Panc1 (cell line): Measurements from ENCODE around the gene ZNF480. TPM values are rescaled to one million over a fixed set of nuclear protein-coding genes. Genes with fewer than 3 reads are reported as not detected.

Source experiments
- ATAC-seq: fragments of 200-7000 bp; cut with Tn5 transposase; 2 replicates; pipeline ENCODE4 v1.9.1; 2020; ENCODE audit warnings: mild to moderate bottlenecking, moderate library complexity
- BruUV-seq: library from RNA; stranded (reverse); fragments of 400-500 nt; replicated peaks from 2 replicates; lab custom pipeline; 2021; lab: Mats Ljungman, UMichigan
- CTCF ChIA-PET: fragments of 300-600 bp; sonication (Branson Sonifier 250); formaldehyde crosslinking; loops from one replicate; lab custom pipeline; 2022; ENCODE audit warnings: antibody characterized with exemption; lab: Charles Lee
- POLR2A ChIA-PET: fragments of 300-600 bp; sonication (Branson Sonifier 250); formaldehyde crosslinking; loops from one replicate; lab custom pipeline; 2022; ENCODE audit warnings: antibody characterized with exemption; lab: Charles Lee
- DNase-seq: peaks from one replicate; pipeline ENCODE4 v3.0.0-alpha.2; 2010; ENCODE audit warnings: low read depth, low spot score
- H3K27ac ChIP-seq: 2 replicates; pipeline ENCODE4 v1.5.1; 2011; ENCODE audit warnings: mild to moderate bottlenecking, low read length, inconsistent platforms
- H3K27me3 ChIP-seq: fragments of 200-500 bp; sonication (Bioruptor generic); 2 replicates; pipeline ENCODE4 v1.6.0; 2014; ENCODE audit warnings: low read length, inconsistent platforms; ENCODE audit not compliant: control insufficient read depth, insufficient read depth
- H3K36me3 ChIP-seq: fragments of 200-500 bp; sonication (Bioruptor generic); 2 replicates; pipeline ENCODE4 v1.5.1; 2014; ENCODE audit warnings: inconsistent platforms, mild to moderate bottlenecking, low read length, moderate library complexity; ENCODE audit not compliant: control insufficient read depth, insufficient read depth
- H3K4me1 ChIP-seq: 2 replicates; pipeline ENCODE4 v1.5.1; 2011; ENCODE audit warnings: inconsistent platforms, mild to moderate bottlenecking, low read length, moderate library complexity; ENCODE audit not compliant: control insufficient read depth, insufficient read depth
- H3K4me3 ChIP-seq, 2 experiments: 2 replicates each; pipeline ENCODE4 v1.5.1; 2011 to 2012; ENCODE audit warnings: low read depth in 2 of 2, low read length in 2 of 2, mild to moderate bottlenecking in 2 of 2, inconsistent platforms in 1 of 2, moderate library complexity in 1 of 2
- H3K9me3 ChIP-seq: fragments of 200-500 bp; sonication (Bioruptor generic); 2 replicates; pipeline ENCODE4 v1.5.1; 2014; ENCODE audit warnings: low read depth, mild to moderate bottlenecking, inconsistent platforms, low read length, moderate library complexity; ENCODE audit not compliant: control insufficient read depth, insufficient read depth
- POLR2AphosphoS5 ChIP-seq: IDR thresholded peaks from 2 replicates; pipeline ENCODE4 v1.6.1; 2012; ENCODE audit warnings: mild to moderate bottlenecking, low read depth, low read length, moderate library complexity
- SIN3A ChIP-seq: IDR thresholded peaks from 2 replicates; pipeline ENCODE4 v1.6.1; 2012; ENCODE audit warnings: low read depth, mild to moderate bottlenecking, low read length, moderate library complexity, borderline replicate concordance; ENCODE audit not compliant: insufficient read depth
- TCF7L2 ChIP-seq: IDR thresholded peaks from 2 replicates; pipeline ENCODE4 v1.6.1; 2011; ENCODE audit warnings: mild to moderate bottlenecking, low read depth, low read length, inconsistent platforms
- in situ Hi-C: cut with HindIII; loops from 2 replicates; pipeline ENCODE4 v1.10.0; 2016; ENCODE audit warnings: low sequenced_read_pairs, low pct_unique_long_range_greater_than_20kb
- intact Hi-C: fragments of 100-400 bp; cut with micrococcal nuclease; formaldehyde crosslinking; loops from one replicate; pipeline ENCODE4 v1.10.0; 2022; ENCODE audit not compliant: unreplicated experiment
- total RNA-seq: library from RNA; stranded (reverse); gene quantifications from one replicate; pipeline ENCODE4 v1.2.1, GENCODE V29; 2021; ENCODE audit not compliant: unreplicated experiment
- TF ChIP-seq, protein P1 (sequence below): fragments of 450-650 bp; IDR thresholded peaks from 2 replicates; pipeline ENCODE4 v1.5.1; 2017; ENCODE audit warnings: mild to moderate bottlenecking
- TF ChIP-seq, protein P2 (sequence below), 2 experiments: IDR thresholded peaks; 2 replicates each; pipeline ENCODE4 v1.6.1; 2011 to 2012; ENCODE audit warnings: low read depth in 2 of 2, control low read depth in 1 of 2, low read length in 1 of 2, mild to moderate bottlenecking in 1 of 2, moderate library complexity in 1 of 2; ENCODE audit not compliant: insufficient read depth in 1 of 2

Gene ZNF480
- total RNA-seq, 1 experiment from 2014 or later, result 11.5 TPM

- intact Hi-C loops, result no loop called here
- Histone ChIP-seq H3K27me3 (no peaks in the 10 kb centered on the region), H3K36me3 (no peaks in the 10 kb centered on the region), H3K27ac (no peak overlapping the region), H3K4me1 (no peaks in the 10 kb centered on the region), H3K4me3 (no peak overlapping the region), H3K9me3 (peaks cover 15% of the 10 kb centered on the region; the same call in 1 of the 2 replicates)
- no TSS peak for BruUV-seq
- in situ Hi-C loops, result no loop called here
- POLR2A ChIA-PET, result no interaction called here
- CTCF ChIA-PET, result no interaction called here
- no peak for ATAC-seq
- DNase-seq, result no peak
- TF ChIP-seq, protein P1, sequence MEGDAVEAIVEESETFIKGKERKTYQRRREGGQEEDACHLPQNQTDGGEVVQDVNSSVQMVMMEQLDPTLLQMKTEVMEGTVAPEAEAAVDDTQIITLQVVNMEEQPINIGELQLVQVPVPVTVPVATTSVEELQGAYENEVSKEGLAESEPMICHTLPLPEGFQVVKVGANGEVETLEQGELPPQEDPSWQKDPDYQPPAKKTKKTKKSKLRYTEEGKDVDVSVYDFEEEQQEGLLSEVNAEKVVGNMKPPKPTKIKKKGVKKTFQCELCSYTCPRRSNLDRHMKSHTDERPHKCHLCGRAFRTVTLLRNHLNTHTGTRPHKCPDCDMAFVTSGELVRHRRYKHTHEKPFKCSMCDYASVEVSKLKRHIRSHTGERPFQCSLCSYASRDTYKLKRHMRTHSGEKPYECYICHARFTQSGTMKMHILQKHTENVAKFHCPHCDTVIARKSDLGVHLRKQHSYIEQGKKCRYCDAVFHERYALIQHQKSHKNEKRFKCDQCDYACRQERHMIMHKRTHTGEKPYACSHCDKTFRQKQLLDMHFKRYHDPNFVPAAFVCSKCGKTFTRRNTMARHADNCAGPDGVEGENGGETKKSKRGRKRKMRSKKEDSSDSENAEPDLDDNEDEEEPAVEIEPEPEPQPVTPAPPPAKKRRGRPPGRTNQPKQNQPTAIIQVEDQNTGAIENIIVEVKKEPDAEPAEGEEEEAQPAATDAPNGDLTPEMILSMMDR, result no peak
- TF ChIP-seq POLR2AphosphoS5, result no peak
- TF ChIP-seq SIN3A, result no peak
- no peak for TF ChIP-seq TCF7L2
- TF ChIP-seq, protein P2, sequence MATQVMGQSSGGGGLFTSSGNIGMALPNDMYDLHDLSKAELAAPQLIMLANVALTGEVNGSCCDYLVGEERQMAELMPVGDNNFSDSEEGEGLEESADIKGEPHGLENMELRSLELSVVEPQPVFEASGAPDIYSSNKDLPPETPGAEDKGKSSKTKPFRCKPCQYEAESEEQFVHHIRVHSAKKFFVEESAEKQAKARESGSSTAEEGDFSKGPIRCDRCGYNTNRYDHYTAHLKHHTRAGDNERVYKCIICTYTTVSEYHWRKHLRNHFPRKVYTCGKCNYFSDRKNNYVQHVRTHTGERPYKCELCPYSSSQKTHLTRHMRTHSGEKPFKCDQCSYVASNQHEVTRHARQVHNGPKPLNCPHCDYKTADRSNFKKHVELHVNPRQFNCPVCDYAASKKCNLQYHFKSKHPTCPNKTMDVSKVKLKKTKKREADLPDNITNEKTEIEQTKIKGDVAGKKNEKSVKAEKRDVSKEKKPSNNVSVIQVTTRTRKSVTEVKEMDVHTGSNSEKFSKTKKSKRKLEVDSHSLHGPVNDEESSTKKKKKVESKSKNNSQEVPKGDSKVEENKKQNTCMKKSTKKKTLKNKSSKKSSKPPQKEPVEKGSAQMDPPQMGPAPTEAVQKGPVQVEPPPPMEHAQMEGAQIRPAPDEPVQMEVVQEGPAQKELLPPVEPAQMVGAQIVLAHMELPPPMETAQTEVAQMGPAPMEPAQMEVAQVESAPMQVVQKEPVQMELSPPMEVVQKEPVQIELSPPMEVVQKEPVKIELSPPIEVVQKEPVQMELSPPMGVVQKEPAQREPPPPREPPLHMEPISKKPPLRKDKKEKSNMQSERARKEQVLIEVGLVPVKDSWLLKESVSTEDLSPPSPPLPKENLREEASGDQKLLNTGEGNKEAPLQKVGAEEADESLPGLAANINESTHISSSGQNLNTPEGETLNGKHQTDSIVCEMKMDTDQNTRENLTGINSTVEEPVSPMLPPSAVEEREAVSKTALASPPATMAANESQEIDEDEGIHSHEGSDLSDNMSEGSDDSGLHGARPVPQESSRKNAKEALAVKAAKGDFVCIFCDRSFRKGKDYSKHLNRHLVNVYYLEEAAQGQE (IDR thresholded peaks at IDR 0.05; ENCODE audit: insufficient read depth in 1 of 2, low read depth in 2 of 2, low read length in 1 of 2), result no peak
Measured at GRCh38 chr19:52366414-52366824, 69.5 kb downstream of the ZNF480 start.

GRCh38 chr19:52369559-52370340, 72.8 kb downstream of the ZNF480 start, which contains the start of gene ZNF880:
Gene ZNF880 (plus strand): TSS chr19:52369923. CDS start chr19:52369966, 43 bp downstream.
- intact Hi-C loops, result no loop called here
- Histone ChIP-seq H3K36me3 (no peaks in the 10 kb centered on the region), H3K27me3 (no peaks in the 10 kb centered on the region), H3K9me3 (peaks cover 13% of the 10 kb centered on the region; the same call in 1 of the 2 replicates), H3K4me3 (peak within 1 kb of the TSS; percentile 73 to 91), H3K4me1 (no peaks in the 10 kb centered on the region), H3K27ac (peak within 1 kb of the TSS; percentile 89)
- in situ Hi-C loops, result no loop called here
- DNase-seq (peak; percentile 43), ATAC-seq (peak; percentile 99)
- TF ChIP-seq, protein P2 (IDR thresholded peaks at IDR 0.05; ENCODE audit: insufficient read depth in 1 of 2, low read depth in 2 of 2, low read length in 1 of 2), result no peak
- TF ChIP-seq SIN3A, result no peak
- TF ChIP-seq TCF7L2, result no peak
- peak; percentile 66 for TF ChIP-seq POLR2AphosphoS5
- ChIA-PET CTCF (interaction anchor here (0.6 kb wide), 1 partner anchor 22 kb away, joined by 3 read pairs; no protein-coding TSS in a partner anchor), POLR2A (interaction anchor here (0.5 kb wide), 1 partner anchor 129 kb away, joined by 6 read pairs; no protein-coding TSS in a partner anchor)
- BruUV-seq, result TSS peak; percentile 93
